ENCODE results near the gene CEP350. TPM values are rescaled to one million over a fixed set of nuclear protein-coding genes. Genes with fewer than 3 reads are reported as not detected.
"Not testable (repeated sequence)": the region's sequence is repeated elsewhere in the genome, so short reads cannot be mapped to it uniquely, and the experiment has no call there.

Gene CEP350
- total RNA-seq, 2 donors from 2014 or later = 63.0 to 66.8 TPM

GRCh38 chr1:179978199-179979079, 23.8 kb downstream of the CEP350 start:
- no peak overlapping the region for H3K4me3 Mint-ChIP-seq
- H3K27ac Mint-ChIP-seq = no peak overlapping the region
- H3K27me3 Mint-ChIP-seq = no peaks in the 10 kb centered on the region
- H3K9me3 ChIP-seq (ENCODE audit: control insufficient read depth, low read length, poor library complexity, severe bottlenecking) = no peaks in the 10 kb centered on the region
- DNase-seq (no peak), ATAC-seq (no peak)
- H3K36me3 Mint-ChIP-seq (ENCODE audit: low read depth) = peaks cover 6% of the 10 kb centered on the region
- H3K4me1 Mint-ChIP-seq = peaks cover 33% of the 10 kb centered on the region

- no peaks in the 10 kb centered on the region for H3K9me3 ChIP-seq (ENCODE audit: control insufficient read depth, low read length, poor library complexity, severe bottlenecking)
- Mint-ChIP-seq H3K36me3 (ENCODE audit: low read depth) (no peaks in the 10 kb centered on the region), H3K4me1 (peaks cover 12% of the 10 kb centered on the region), H3K27me3 (no peaks in the 10 kb centered on the region), H3K4me3 (no peak overlapping the region), H3K27ac (peak overlapping the region; percentile 27)
- ATAC-seq = no peak
- DNase-seq = no peak
Measured at GRCh38 chr1:179984101-179984500, 29.5 kb downstream of the CEP350 start.

GRCh38 chr1:179984942-179985341, 30.3 kb downstream of the CEP350 start:
- Mint-ChIP-seq H3K4me1 (peaks cover 12% of the 10 kb centered on the region), H3K27me3 (no peaks in the 10 kb centered on the region), H3K36me3 (ENCODE audit: low read depth) (no peaks in the 10 kb centered on the region), H3K27ac (no peak overlapping the region), H3K4me3 (no peak overlapping the region)
- DNase-seq (no peak), ATAC-seq (no peak)
- H3K9me3 ChIP-seq (ENCODE audit: control insufficient read depth, low read length, poor library complexity, severe bottlenecking) = no peaks in the 10 kb centered on the region

- H3K4me3 Mint-ChIP-seq = no peak overlapping the region
- H3K9me3 ChIP-seq (ENCODE audit: control insufficient read depth, low read length, poor library complexity, severe bottlenecking) = no peaks in the 10 kb centered on the region
- peaks cover 4% of the 10 kb centered on the region for H3K36me3 Mint-ChIP-seq (ENCODE audit: low read depth)
- no peak for DNase-seq
- no peak for ATAC-seq
- H3K4me1 Mint-ChIP-seq = peaks cover 4% of the 10 kb centered on the region
- no peak overlapping the region for H3K27ac Mint-ChIP-seq
- no peaks in the 10 kb centered on the region for H3K27me3 Mint-ChIP-seq
Measured at GRCh38 chr1:179990847-179991246, 36.2 kb downstream of the CEP350 start.

GRCh38 chr1:179995576-179995975, 41.0 kb downstream of the CEP350 start:
- Mint-ChIP-seq H3K27ac (no peak overlapping the region), H3K4me1 (peaks cover 6% of the 10 kb centered on the region), H3K36me3 (ENCODE audit: low read depth) (peaks cover 4% of the 10 kb centered on the region), H3K27me3 (no peaks in the 10 kb centered on the region), H3K4me3 (no peak overlapping the region)
- DNase-seq = no peak
- no peak for ATAC-seq
- no peaks in the 10 kb centered on the region for H3K9me3 ChIP-seq (ENCODE audit: control insufficient read depth, low read length, poor library complexity, severe bottlenecking)

GRCh38 chr1:179996099-179996498, 41.5 kb downstream of the CEP350 start:
- no peaks in the 10 kb centered on the region for H3K9me3 ChIP-seq (ENCODE audit: control insufficient read depth, low read length, poor library complexity, severe bottlenecking)
- Mint-ChIP-seq H3K27ac (peak overlapping the region; percentile 63), H3K4me3 (no peak overlapping the region), H3K4me1 (peaks cover 6% of the 10 kb centered on the region), H3K27me3 (no peaks in the 10 kb centered on the region), H3K36me3 (ENCODE audit: low read depth) (peaks cover 4% of the 10 kb centered on the region)
- no peak for ATAC-seq
- DNase-seq = no peak

- Mint-ChIP-seq H3K36me3 (ENCODE audit: low read depth) (no peaks in the 10 kb centered on the region), H3K27me3 (no peaks in the 10 kb centered on the region), H3K4me1 (peaks cover 2% of the 10 kb centered on the region), H3K27ac (no peak overlapping the region), H3K4me3 (no peak overlapping the region)
- no peaks in the 10 kb centered on the region for H3K9me3 ChIP-seq (ENCODE audit: control insufficient read depth, low read length, poor library complexity, severe bottlenecking)
- no peak for ATAC-seq
- no peak for DNase-seq
Measured at GRCh38 chr1:180000575-180000974, 46.0 kb downstream of the CEP350 start.

GRCh38 chr1:180002437-180002836, 47.8 kb downstream of the CEP350 start:
- Mint-ChIP-seq H3K4me3 (no peak overlapping the region), H3K4me1 (peaks cover 3% of the 10 kb centered on the region), H3K27ac (no peak overlapping the region), H3K36me3 (ENCODE audit: low read depth) (peaks cover 4% of the 10 kb centered on the region), H3K27me3 (no peaks in the 10 kb centered on the region)
- DNase-seq = no peak
- no peaks in the 10 kb centered on the region for H3K9me3 ChIP-seq (ENCODE audit: control insufficient read depth, low read length, poor library complexity, severe bottlenecking)
- ATAC-seq = no peak

- ATAC-seq = no peak
- Mint-ChIP-seq H3K36me3 (ENCODE audit: low read depth) (peaks cover 4% of the 10 kb centered on the region), H3K4me3 (no peak overlapping the region), H3K27ac (no peak overlapping the region), H3K27me3 (no peaks in the 10 kb centered on the region), H3K4me1 (peaks cover 4% of the 10 kb centered on the region)
- no peaks in the 10 kb centered on the region for H3K9me3 ChIP-seq (ENCODE audit: control insufficient read depth, low read length, poor library complexity, severe bottlenecking)
- no peak for DNase-seq
Measured at GRCh38 chr1:180003026-180003695, 48.6 kb downstream of the CEP350 start.

- H3K36me3 Mint-ChIP-seq (ENCODE audit: low read depth); ATAC-seq; H3K4me1 Mint-ChIP-seq; DNase-seq; H3K27me3 Mint-ChIP-seq; H3K27ac Mint-ChIP-seq; H3K9me3 ChIP-seq (ENCODE audit: control insufficient read depth, low read length, poor library complexity, severe bottlenecking); H3K4me3 Mint-ChIP-seq: not testable (repeated sequence)
Measured at GRCh38 chr1:180006762-180007161, 52.2 kb downstream of the CEP350 start.

- H3K9me3 ChIP-seq (ENCODE audit: control insufficient read depth, low read length, poor library complexity, severe bottlenecking) = no peaks in the 10 kb centered on the region
- H3K4me1 Mint-ChIP-seq = peaks cover 6% of the 10 kb centered on the region
- no peak overlapping the region for H3K27ac Mint-ChIP-seq
- DNase-seq (no peak), ATAC-seq (no peak)
- H3K4me3 Mint-ChIP-seq = no peak overlapping the region
- H3K27me3 Mint-ChIP-seq = no peaks in the 10 kb centered on the region
- H3K36me3 Mint-ChIP-seq (ENCODE audit: low read depth) = peaks cover 13% of the 10 kb centered on the region
Measured at GRCh38 chr1:180020017-180020416, 65.4 kb downstream of the CEP350 start.

- Mint-ChIP-seq H3K27me3 (no peaks in the 10 kb centered on the region), H3K36me3 (ENCODE audit: low read depth) (peaks cover 7% of the 10 kb centered on the region), H3K4me1 (peaks cover 10% of the 10 kb centered on the region), H3K4me3 (no peak overlapping the region), H3K27ac (no peak overlapping the region)
- DNase-seq (no peak), ATAC-seq (no peak)
- H3K9me3 ChIP-seq (ENCODE audit: control insufficient read depth, low read length, poor library complexity, severe bottlenecking) = no peaks in the 10 kb centered on the region
Measured at GRCh38 chr1:180026556-180026955, 71.9 kb downstream of the CEP350 start.

- Mint-ChIP-seq H3K27me3 (no peaks in the 10 kb centered on the region), H3K27ac (no peak overlapping the region), H3K36me3 (ENCODE audit: low read depth) (peaks cover 10% of the 10 kb centered on the region), H3K4me1 (peaks cover 10% of the 10 kb centered on the region), H3K4me3 (no peak overlapping the region)
- DNase-seq (no peak), ATAC-seq (no peak)
- H3K9me3 ChIP-seq (ENCODE audit: control insufficient read depth, low read length, poor library complexity, severe bottlenecking) = no peaks in the 10 kb centered on the region
Measured at GRCh38 chr1:180027949-180028445, 73.4 kb downstream of the CEP350 start.

Measured in T-helper 17 cell (primary cell).